VCaP (cell line): ENCODE results near the gene INTS14.
A peak's percentile ranks its signal among the peaks of the same experiment; 100 is the strongest.

ENCODE experiments used
- H3K27ac ChIP-seq: fragments of 450-650 bp; 2 replicates; pipeline ENCODE4 v1.5.1; 2017
- CTCF ChIP-seq: fragments of 450-650 bp; conservative IDR thresholded peaks from 2 replicates; pipeline ENCODE4 v1.5.1; 2017; ENCODE audit warnings: mild to moderate bottlenecking, moderate library complexity

INTS14 gene

GRCh38 chr15:65651831-65652749, 41.2 kb upstream of the INTS14 start:
- no peak for TF ChIP-seq CTCF
- H3K27ac ChIP-seq = no peak overlapping the region

DNA sequence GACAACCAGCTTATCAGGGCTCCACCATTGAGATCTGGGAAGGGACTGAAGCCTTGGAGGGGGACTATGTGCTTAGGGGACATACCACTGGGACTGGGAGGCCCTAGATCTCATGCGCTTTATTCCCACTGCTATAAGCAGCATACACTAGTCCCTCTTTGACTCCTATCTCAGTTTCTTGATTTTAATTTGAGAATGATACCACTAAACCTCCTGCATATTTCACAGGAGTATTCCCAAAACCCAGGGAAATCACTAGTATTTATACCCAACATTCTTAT, 40.1 kb upstream of the INTS14 start:
- no peak for TF ChIP-seq CTCF
- H3K27ac ChIP-seq = no peak overlapping the region

DNA sequence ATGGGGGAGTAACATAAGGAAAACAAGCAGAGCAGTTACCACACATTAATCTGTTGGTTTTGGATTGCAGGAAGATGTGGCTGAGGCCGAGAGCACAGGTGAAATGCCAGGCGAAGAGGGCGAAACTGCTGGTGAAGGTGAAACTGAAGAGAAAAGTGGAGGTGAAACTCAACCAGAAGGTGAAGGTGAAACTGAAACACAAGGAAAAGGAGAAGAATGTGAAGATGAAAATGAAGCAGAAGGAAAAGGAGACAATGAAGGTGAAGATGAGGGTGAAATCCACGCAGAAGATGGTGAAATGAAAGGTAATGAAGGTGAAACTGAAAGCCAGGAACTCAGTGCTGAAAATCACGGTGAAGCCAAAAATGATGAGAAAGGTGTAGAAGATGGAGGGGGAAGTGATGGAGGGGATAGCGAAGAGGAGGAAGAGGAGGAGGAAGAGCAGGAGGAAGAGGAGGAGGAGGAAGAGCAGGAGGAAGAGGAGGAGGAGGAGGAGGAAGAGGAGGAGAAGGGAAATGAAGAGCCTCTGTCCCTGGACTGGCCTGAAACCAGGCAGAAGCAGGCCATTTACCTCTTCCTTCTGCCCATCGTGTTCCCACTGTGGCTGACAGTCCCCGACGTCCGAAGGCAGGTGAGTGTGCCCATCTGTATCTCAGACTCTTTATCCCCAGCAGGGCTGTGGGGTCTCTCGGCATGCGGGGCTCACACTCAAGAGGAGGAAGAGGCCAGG, 39.5 kb upstream of the INTS14 start:
- TF ChIP-seq CTCF = no peak

DNA sequence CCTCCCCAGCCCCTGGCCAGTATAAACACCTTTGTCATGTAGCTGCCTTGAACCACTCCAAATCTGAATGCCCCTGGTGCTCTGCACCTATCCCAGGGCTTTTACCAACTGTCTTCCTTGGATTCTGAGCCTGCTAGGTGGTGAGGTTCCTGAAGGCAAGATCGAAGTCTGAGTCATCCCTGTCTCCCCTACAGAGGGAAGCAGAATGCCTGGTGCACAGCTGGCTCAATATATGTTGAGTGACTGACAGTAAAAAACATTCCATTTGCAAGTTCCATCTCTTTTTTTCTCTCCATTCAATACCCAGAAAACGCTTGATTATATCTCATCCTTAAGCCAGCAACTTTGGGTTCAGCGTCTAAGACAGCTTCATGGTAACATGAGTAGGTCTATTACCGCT, 35.6 kb upstream of the INTS14 start:
- no peak overlapping the region for H3K27ac ChIP-seq
- no peak for TF ChIP-seq CTCF

More for the DNA sequence above, 39.5 kb upstream of the INTS14 start:
- no peak overlapping the region for H3K27ac ChIP-seq

- no peak for TF ChIP-seq CTCF
- no peak overlapping the region for H3K27ac ChIP-seq
These were observed 34.5 kb upstream of the INTS14 start for GRCh38 chr15:65645392-65645791.

- TF ChIP-seq CTCF = no peak
- no peak overlapping the region for H3K27ac ChIP-seq
These were observed 33.4 kb upstream of the INTS14 start for GRCh38 chr15:65644282-65644681.

DNA sequence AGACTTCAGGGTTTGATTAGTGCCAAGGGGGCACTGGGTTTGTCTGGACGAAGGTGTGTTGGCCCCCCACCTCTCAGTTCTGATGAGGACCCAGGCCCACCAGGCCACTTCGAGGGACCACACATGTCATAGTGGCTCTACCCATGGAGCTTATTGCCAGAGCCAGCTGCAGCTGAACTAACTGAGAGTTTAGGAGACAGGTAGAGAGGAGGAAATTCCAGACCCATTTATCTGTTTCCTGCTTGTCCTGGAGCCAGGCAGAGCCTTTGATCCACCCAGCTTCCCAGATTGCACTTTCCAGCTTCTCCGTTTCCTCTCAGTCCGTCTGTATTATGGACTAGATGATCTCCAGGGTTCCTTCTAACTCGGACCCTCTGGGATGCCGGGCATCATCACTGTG, 31.7 kb upstream of the INTS14 start:
- no peak for TF ChIP-seq CTCF
- peak overlapping the region; percentile 67 for H3K27ac ChIP-seq
